ENCODE measurements around the gene RAB3IL1.

DNA sequence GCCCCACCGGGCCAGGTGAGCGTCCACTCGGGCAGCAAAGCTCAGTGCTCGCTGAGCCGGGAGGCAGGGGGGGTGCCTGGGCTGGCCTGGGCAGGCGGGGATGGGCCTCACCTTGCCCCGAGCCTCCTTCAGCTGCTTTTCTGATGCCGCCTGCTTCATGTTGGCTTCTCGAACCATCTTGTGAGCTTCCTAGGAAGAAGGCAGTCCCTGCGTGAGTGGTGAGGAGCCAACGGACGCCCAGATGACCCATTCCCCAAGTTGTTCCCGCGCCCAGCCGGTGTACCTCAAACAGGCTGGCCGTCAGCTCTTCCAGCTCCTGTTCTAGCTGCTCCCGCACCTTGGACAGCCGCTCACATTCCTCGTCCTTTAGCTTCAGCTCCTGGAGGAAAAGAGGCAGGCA lies 10.1 kb downstream of the RAB3IL1 start:
- TF ChIP-seq POLR2AphosphoS5 (IDR thresholded peaks at IDR 0.05; ENCODE audit: low read depth, low read length) (no peak), TAF1 (IDR thresholded peaks at IDR 0.05; ENCODE audit: borderline replicate concordance, low read depth, low read length) (no peak), POLR2A (IDR thresholded peaks at IDR 0.05; ENCODE audit: low read depth, low read length) (no peak)
